Small intestine (tissue), 7 donors: ENCODE data around the gene HMGN1. TPM values are rescaled to one million over a fixed set of nuclear protein-coding genes. Genes with fewer than 3 reads are reported as not detected.
"Not testable (repeated sequence)": the region's sequence is repeated elsewhere in the genome, so short reads cannot be mapped to it uniquely, and the experiment has no call there.

ENCODE experiments used
- DNase-seq, 2 donors: peaks; one replicate each; pipeline versions ENCODE4 v3.0.0 to v3.0.0-alpha.2; 2013
- FAIRE-seq: peaks from 2 replicates; lab custom pipeline; 2012; peaks lifted over from hg19 to GRCh38; lab: Jason Lieb, UNC
- H3K27ac ChIP-seq, 3 donors: one replicate each; pipeline ENCODE4 v1.5.1; 2013; ENCODE audit warnings: low read length in 2 of 3, mild to moderate bottlenecking in 2 of 3, control low read depth in 1 of 3, inconsistent platforms in 1 of 3, low read depth in 1 of 3, moderate library complexity in 1 of 3
- H3K27me3 ChIP-seq, 3 donors: one replicate each; pipeline ENCODE4 v1.6.1; 2013; ENCODE audit warnings: low read length in 3 of 3, inconsistent platforms in 1 of 3; ENCODE audit not compliant: control insufficient read depth in 3 of 3, insufficient read depth in 3 of 3
- H3K36me3 ChIP-seq, 3 donors: one replicate each; pipeline ENCODE4 v1.6.1; 2013; ENCODE audit warnings: low read length in 3 of 3, inconsistent platforms in 1 of 3, low read depth in 1 of 3, mild to moderate bottlenecking in 1 of 3, moderate library complexity in 1 of 3; ENCODE audit not compliant: control insufficient read depth in 3 of 3, insufficient read depth in 2 of 3
- H3K4me1 ChIP-seq, 3 donors: one replicate each; pipeline ENCODE4 v1.6.1; 2013; ENCODE audit warnings: low read length in 2 of 3, inconsistent platforms in 1 of 3, low read depth in 1 of 3, mild to moderate bottlenecking in 1 of 3, moderate library complexity in 1 of 3; ENCODE audit not compliant: control insufficient read depth in 3 of 3, insufficient read depth in 2 of 3
- H3K4me3 ChIP-seq, 3 donors: one replicate each; pipeline ENCODE4 v1.5.1; 2013; ENCODE audit warnings: low read length in 3 of 3, control low read depth in 1 of 3, inconsistent platforms in 1 of 3, low read depth in 1 of 3, mild to moderate bottlenecking in 1 of 3, moderate library complexity in 1 of 3
- H3K9me3 ChIP-seq, 2 donors: one replicate each; pipeline ENCODE4 v1.6.1; 2013; ENCODE audit warnings: low read depth in 1 of 2, low read length in 1 of 2; ENCODE audit not compliant: control insufficient read depth in 2 of 2, insufficient read depth in 1 of 2
- WGBS, 3 donors: extraction: QIAGEN DNeasy Blood & Tissue Kit; methylation state at CpG; one replicate each; pipeline ENCODE4 v1.1.7; 2013; 5-methylcytosine and 5-hydroxymethylcytosine counted together
- polyA plus RNA-seq, 4 donors: library from polyadenylated mRNA; stranded (reverse) in 3 of 4; unstranded in 1 of 4; fragments of 200-250 nt in 3 of 4; fragments of 120-200 nt in 1 of 4; gene quantifications; one replicate each; pipeline versions ENCODE4 v1.2.1 to v1.2.3, GENCODE V29; 2013
- donor health status: healthy with polysubstance abuse.
- donor health status: control.
- donor health status: control.
- donor health status: Bipolar disorder and iron deficiency.
- donor health status: healthy.

The HMGN1 gene
- polyA plus RNA-seq, 4 donors = 126 to 396 (median 185) TPM

GRCh38 chr21:39387461-39388037, 38.7 kb upstream of the HMGN1 start:
- H3K9me3 ChIP-seq = peaks cover 0 to 2% of the 10 kb centered on the region in 2 donors
- DNase-seq = peak; percentile 84 to 91
- peaks cover 3 to 20% (median 4%) of the 10 kb centered on the region in 3 donors for H3K4me1 ChIP-seq
- peak overlapping the region in 2 of 3 donors; percentile 39 to 43 for H3K4me3 ChIP-seq
- peak overlapping the region in 2 of 3 donors; percentile 73 to 77 for H3K27ac ChIP-seq
- WGBS, 3 donors = 12 to 26% (median 20%) methylated on average over 21 of the region's 21 CpGs
- no peaks in the 10 kb centered on the region for H3K27me3 ChIP-seq
- no peak for FAIRE-seq
- H3K36me3 ChIP-seq = peaks cover 7 to 27% (median 9%) of the 10 kb centered on the region in 3 donors

- H3K27ac ChIP-seq = peak overlapping the region in 1 of 3 donors; percentile 87
- peaks cover under 1 to 20% (median 3%) of the 10 kb centered on the region in 3 donors for H3K36me3 ChIP-seq
- no peak overlapping the region for H3K4me3 ChIP-seq
- H3K9me3 ChIP-seq = peaks cover 0 to 2% of the 10 kb centered on the region in 2 donors
- 91 to 95% (median 93%) methylated on average over 11 of the region's 11 CpGs for WGBS, 3 donors
- FAIRE-seq (no peak), DNase-seq (no peak)
- H3K27me3 ChIP-seq = no peaks in the 10 kb centered on the region
- H3K4me1 ChIP-seq = peaks cover 3 to 20% (median 4%) of the 10 kb centered on the region in 3 donors
Observed at GRCh38 chr21:39386899-39387298, 38.0 kb upstream of the HMGN1 start.

- Histone ChIP-seq H3K9me3 (peaks cover 0 to 2% of the 10 kb centered on the region in 2 donors), H3K4me3 (peak overlapping the region in 2 of 3 donors; percentile 25 to 41), H3K27ac (peak overlapping the region; percentile 74 to 87 (median 76)), H3K36me3 (peaks cover 0 to 16% (median 0%) of the 10 kb centered on the region in 3 donors), H3K4me1 (peaks cover 3 to 22% (median 4%) of the 10 kb centered on the region in 3 donors), H3K27me3 (no peaks in the 10 kb centered on the region)
- FAIRE-seq = no peak
- DNase-seq = no peak
- WGBS, 3 donors = 60 to 68% (median 66%) methylated on average over 13 of the region's 13 CpGs
Observed at GRCh38 chr21:39386194-39386593, 37.3 kb upstream of the HMGN1 start.

GRCh38 chr21:39385299-39386145, 36.6 kb upstream of the HMGN1 start:
- FAIRE-seq (no peak), DNase-seq (peak; percentile 94 to 99)
- WGBS, 3 donors = 34 to 58% (median 35%) methylated on average over 48 to 50 of the region's 50 CpGs
- peak overlapping the region in 2 of 3 donors; percentile 25 to 41 for H3K4me3 ChIP-seq
- no peaks in the 10 kb centered on the region for H3K27me3 ChIP-seq
- peaks cover 3 to 25% (median 4%) of the 10 kb centered on the region in 3 donors for H3K4me1 ChIP-seq
- peaks cover 0 to 2% of the 10 kb centered on the region in 2 donors for H3K9me3 ChIP-seq
- H3K27ac ChIP-seq = peak overlapping the region; percentile 74 to 87 (median 76)
- peaks cover 0 to 12% (median 0%) of the 10 kb centered on the region in 3 donors for H3K36me3 ChIP-seq

GRCh38 chr21:39384674-39385298, 35.9 kb upstream of the HMGN1 start:
- DNase-seq (peak in 1 of 2 donors; percentile 9), FAIRE-seq (no peak)
- Histone ChIP-seq H3K4me3 (peak overlapping the region in 2 of 3 donors; percentile 25 to 26), H3K4me1 (peaks cover 3 to 25% (median 4%) of the 10 kb centered on the region in 3 donors), H3K36me3 (peaks cover 0 to 9% (median 0%) of the 10 kb centered on the region in 3 donors), H3K27ac (peak overlapping the region; percentile 61 to 75 (median 62)), H3K27me3 (no peaks in the 10 kb centered on the region), H3K9me3 (peaks cover 0 to 2% of the 10 kb centered on the region in 2 donors)
- WGBS, 3 donors = 62 to 82% (median 65%) methylated on average over 13 of the region's 13 CpGs

GRCh38 chr21:39382096-39382495, 33.2 kb upstream of the HMGN1 start:
- H3K27me3 ChIP-seq, H3K36me3 ChIP-seq, H3K9me3 ChIP-seq, FAIRE-seq, H3K4me3 ChIP-seq, DNase-seq, H3K27ac ChIP-seq: not testable (repeated sequence)
- H3K4me1 ChIP-seq = peaks cover 2 to 16% (median 3%) of the 10 kb centered on the region in 3 donors
- 82 to 93% (median 87%) methylated on average over 7 of the region's 7 CpGs for WGBS, 3 donors

- Histone ChIP-seq H3K27ac (peak overlapping the region; percentile 92 to 96 (median 94)), H3K4me1 (peaks cover 0 to 7% (median 2%) of the 10 kb centered on the region in 3 donors), H3K9me3 (peaks cover 0 to 2% of the 10 kb centered on the region in 2 donors), H3K36me3 (peaks cover 0 to 9% (median 0%) of the 10 kb centered on the region in 3 donors), H3K4me3 (peak overlapping the region; percentile 76 to 98 (median 88)), H3K27me3 (no peaks in the 10 kb centered on the region)
- FAIRE-seq (no peak), DNase-seq (peak in 1 of 2 donors; percentile 17)
- 11 to 28% (median 20%) methylated on average over 12 of the region's 12 CpGs for WGBS, 3 donors
Observed at GRCh38 chr21:39381009-39381408, 32.1 kb upstream of the HMGN1 start.
